ENCODE results near the gene LHFPL3. TPM values are rescaled to one million over a fixed set of nuclear protein-coding genes. Genes with fewer than 3 reads are reported as not detected.

LHFPL3 gene
- polyA plus RNA-seq, 1 experiment = not detected

- no peak overlapping the region for H3K4me3 ChIP-seq (ENCODE audit: low read depth, low read length)
- TF ChIP-seq, protein P1, sequence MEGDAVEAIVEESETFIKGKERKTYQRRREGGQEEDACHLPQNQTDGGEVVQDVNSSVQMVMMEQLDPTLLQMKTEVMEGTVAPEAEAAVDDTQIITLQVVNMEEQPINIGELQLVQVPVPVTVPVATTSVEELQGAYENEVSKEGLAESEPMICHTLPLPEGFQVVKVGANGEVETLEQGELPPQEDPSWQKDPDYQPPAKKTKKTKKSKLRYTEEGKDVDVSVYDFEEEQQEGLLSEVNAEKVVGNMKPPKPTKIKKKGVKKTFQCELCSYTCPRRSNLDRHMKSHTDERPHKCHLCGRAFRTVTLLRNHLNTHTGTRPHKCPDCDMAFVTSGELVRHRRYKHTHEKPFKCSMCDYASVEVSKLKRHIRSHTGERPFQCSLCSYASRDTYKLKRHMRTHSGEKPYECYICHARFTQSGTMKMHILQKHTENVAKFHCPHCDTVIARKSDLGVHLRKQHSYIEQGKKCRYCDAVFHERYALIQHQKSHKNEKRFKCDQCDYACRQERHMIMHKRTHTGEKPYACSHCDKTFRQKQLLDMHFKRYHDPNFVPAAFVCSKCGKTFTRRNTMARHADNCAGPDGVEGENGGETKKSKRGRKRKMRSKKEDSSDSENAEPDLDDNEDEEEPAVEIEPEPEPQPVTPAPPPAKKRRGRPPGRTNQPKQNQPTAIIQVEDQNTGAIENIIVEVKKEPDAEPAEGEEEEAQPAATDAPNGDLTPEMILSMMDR (IDR thresholded peaks at IDR 0.05; ENCODE audit: insufficient read depth, low read depth, low read length) = no peak
- CTCF ChIA-PET = no interaction called here
- POLR2A ChIA-PET = no interaction called here
- DNase-seq (ENCODE audit: low read depth) = no peak
- H3K27me3 ChIP-seq (ENCODE audit: control insufficient read depth, insufficient read depth, low read length) = no peaks in the 10 kb centered on the region
- H3K36me3 ChIP-seq (ENCODE audit: control insufficient read depth, insufficient read depth, low read length) = no peaks in the 10 kb centered on the region
Measured at GRCh38 chr7:104758504-104758903, 430.1 kb downstream of the LHFPL3 start.

GRCh38 chr7:104761892-104762291 is 433.5 kb downstream of the LHFPL3 start:
- POLR2A ChIA-PET = no interaction called here
- TF ChIP-seq, protein P1 (IDR thresholded peaks at IDR 0.05; ENCODE audit: insufficient read depth, low read depth, low read length) = no peak
- CTCF ChIA-PET = no interaction called here
- H3K4me3 ChIP-seq (ENCODE audit: low read depth, low read length) = no peak overlapping the region
- no peaks in the 10 kb centered on the region for H3K27me3 ChIP-seq (ENCODE audit: control insufficient read depth, insufficient read depth, low read length)
- DNase-seq (ENCODE audit: low read depth) = no peak
- no peaks in the 10 kb centered on the region for H3K36me3 ChIP-seq (ENCODE audit: control insufficient read depth, insufficient read depth, low read length)

GRCh38 chr7:104767113-104767512 is 438.7 kb downstream of the LHFPL3 start:
- ChIA-PET CTCF (no interaction called here), POLR2A (no interaction called here)
- TF ChIP-seq, protein P1 (IDR thresholded peaks at IDR 0.05; ENCODE audit: insufficient read depth, low read depth, low read length) = no peak
- H3K27me3 ChIP-seq (ENCODE audit: control insufficient read depth, insufficient read depth, low read length) = no peaks in the 10 kb centered on the region
- H3K36me3 ChIP-seq (ENCODE audit: control insufficient read depth, insufficient read depth, low read length) = no peaks in the 10 kb centered on the region
- no peak for DNase-seq (ENCODE audit: low read depth)
- H3K4me3 ChIP-seq (ENCODE audit: low read depth, low read length) = no peak overlapping the region

DNA sequence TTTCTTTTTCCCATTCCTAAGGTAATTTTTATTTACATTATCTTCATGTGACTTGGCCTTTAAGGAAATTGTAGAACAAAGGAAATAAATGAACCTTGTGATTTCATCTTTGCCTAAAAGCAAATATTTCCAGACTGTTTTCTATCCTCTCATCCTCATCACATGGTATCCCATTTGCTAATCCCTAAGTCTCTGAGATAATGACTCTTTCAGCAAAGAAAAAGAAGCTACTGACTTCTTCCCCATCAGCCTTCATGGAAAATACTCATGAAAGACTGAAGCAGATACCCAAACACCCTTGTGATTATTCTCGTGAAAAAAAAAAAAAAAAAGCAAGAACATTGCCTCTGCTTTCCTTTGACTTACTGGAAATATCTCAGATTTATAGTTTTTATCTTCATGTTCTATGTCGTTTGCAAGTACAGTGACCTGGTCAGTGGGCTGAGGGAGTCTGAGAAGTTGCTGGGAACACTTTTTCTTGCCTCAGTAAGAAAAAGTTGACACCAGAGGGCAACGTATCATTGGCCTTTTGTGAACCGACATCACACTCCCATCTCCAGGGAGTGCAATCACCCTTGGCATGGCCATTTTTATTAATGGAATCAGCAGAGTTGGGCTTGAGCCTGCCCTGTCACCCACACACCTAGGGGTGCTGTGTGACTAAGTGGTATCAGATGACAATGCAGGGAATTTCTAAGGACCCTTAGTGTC is 439.6 kb downstream of the LHFPL3 start:
- CTCF ChIA-PET = no interaction called here
- no peak for DNase-seq (ENCODE audit: low read depth)
- POLR2A ChIA-PET = no interaction called here
- TF ChIP-seq, protein P1 (IDR thresholded peaks at IDR 0.05; ENCODE audit: insufficient read depth, low read depth, low read length) = no peak
- Histone ChIP-seq H3K4me3 (ENCODE audit: low read depth, low read length) (no peak overlapping the region), H3K27me3 (ENCODE audit: control insufficient read depth, insufficient read depth, low read length) (no peaks in the 10 kb centered on the region), H3K36me3 (ENCODE audit: control insufficient read depth, insufficient read depth, low read length) (no peaks in the 10 kb centered on the region)

DNA sequence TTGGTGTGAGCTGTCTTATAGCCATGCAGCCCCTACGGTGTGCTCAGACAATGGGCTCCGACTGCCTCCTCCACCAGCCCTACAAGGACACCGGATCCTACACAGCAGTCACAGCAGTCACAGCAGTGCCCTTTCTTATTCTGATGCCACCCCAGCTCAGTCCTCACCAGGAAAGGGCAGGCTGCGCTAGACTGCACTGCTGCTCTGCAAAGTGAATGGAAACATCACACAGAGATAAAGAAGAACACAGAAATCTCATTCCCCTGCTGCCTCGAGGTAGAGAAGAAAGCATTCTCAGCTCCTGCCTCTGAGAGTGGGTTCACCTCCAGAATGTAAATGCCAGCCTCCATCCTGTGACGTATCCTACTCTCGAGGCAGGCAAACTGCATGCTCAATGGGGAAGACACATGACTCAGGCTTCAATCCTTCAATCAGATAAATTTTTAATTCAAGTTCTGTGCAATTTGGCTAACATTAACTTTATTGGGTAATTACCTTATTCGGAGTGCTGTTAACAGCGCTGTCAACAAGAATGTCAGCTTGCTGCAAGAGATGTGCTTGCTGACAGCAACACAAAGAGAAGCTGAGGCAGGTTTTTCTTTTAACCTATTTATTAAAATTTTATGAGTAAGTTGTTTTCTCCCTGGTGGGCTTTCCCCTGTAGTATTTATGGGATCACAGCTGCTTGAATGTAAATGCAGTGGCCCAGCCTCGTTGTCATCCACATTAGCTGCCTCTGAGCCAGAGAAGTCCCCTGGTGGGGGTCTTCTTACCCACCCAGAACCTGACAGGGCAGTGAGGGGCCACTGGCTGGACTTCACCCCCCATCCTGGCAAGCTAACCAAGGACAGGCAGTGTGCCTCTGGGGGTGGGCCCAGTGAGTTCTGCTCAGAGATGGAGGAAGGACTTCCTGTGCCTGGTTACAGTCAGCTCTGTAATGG is 444.3 kb downstream of the LHFPL3 start:
- no peaks in the 10 kb centered on the region for H3K36me3 ChIP-seq (ENCODE audit: control insufficient read depth, insufficient read depth, low read length)
- POLR2A ChIA-PET = no interaction called here

More for the DNA sequence above, 444.3 kb downstream of the LHFPL3 start:
- H3K4me3 ChIP-seq (ENCODE audit: low read depth, low read length) = no peak overlapping the region
- DNase-seq (ENCODE audit: low read depth) = no peak
- CTCF ChIA-PET = no interaction called here
- TF ChIP-seq, protein P1 (IDR thresholded peaks at IDR 0.05; ENCODE audit: insufficient read depth, low read depth, low read length) = no peak
- H3K27me3 ChIP-seq (ENCODE audit: control insufficient read depth, insufficient read depth, low read length) = no peaks in the 10 kb centered on the region
